Naive thymus-derived CD8-positive, alpha-beta T cell (primary cell): ENCODE measurements around the gene HYAL1. TPM values are rescaled to one million over a fixed set of nuclear protein-coding genes. Genes with fewer than 3 reads are reported as not detected.

Source experiments
- ATAC-seq, 2 donors: fragments of 150-1000 bp; cut with Tn5 transposase in 1 of 2; sonication (Bioruptor Pico), chemical (Tn5 transposase) in 1 of 2; 1 replicate in 1 of 2; 2 replicates in 1 of 2; pipeline ENCODE4 v1.10.0; 2021; ENCODE audit warnings: mild to moderate bottlenecking in 2 of 2, moderate library complexity in 2 of 2
- POLR2A ChIA-PET: fragments of 350-600 bp; sonication (Branson Sonifier 250); formaldehyde crosslinking; loops from one replicate; lab custom pipeline; 2021; ENCODE audit warnings: antibody characterized with exemption; lab: Charles Lee
- DNase-seq, 10 donors: peaks; one replicate each; pipeline versions ENCODE4 v3.0.0 to v3.0.0-alpha.2; 2020 to 2022
- H3K27ac Mint-ChIP-seq, 10 donors: one replicate each; pipeline ENCODE4 v1.8.0; 2020 to 2022; ENCODE audit warnings: mild to moderate bottlenecking in 10 of 10, mixed read lengths in 10 of 10, moderate library complexity in 4 of 10, inconsistent platforms in 1 of 10
- H3K27me3 Mint-ChIP-seq, 5 donors: one replicate each; pipeline ENCODE4 v1.8.0; 2021 to 2022; ENCODE audit warnings: mixed read lengths in 5 of 5
- H3K36me3 Mint-ChIP-seq, 3 donors: one replicate each; pipeline ENCODE4 v1.8.0; 2020 to 2022; ENCODE audit warnings: mixed read lengths in 3 of 3, mild to moderate bottlenecking in 2 of 3, inconsistent platforms in 1 of 3
- H3K4me1 Mint-ChIP-seq, 4 donors: one replicate each; pipeline ENCODE4 v1.8.0; 2021 to 2022; ENCODE audit warnings: mixed read lengths in 4 of 4
- H3K4me3 Mint-ChIP-seq, 10 donors: one replicate each; pipeline ENCODE4 v1.8.0; 2020 to 2022; ENCODE audit warnings: mild to moderate bottlenecking in 10 of 10, mixed read lengths in 10 of 10, moderate library complexity in 6 of 10, inconsistent platforms in 1 of 10
- H3K9me3 Mint-ChIP-seq, 9 donors: one replicate each; pipeline ENCODE4 v1.8.0; 2020 to 2022; ENCODE audit warnings: mixed read lengths in 9 of 9, mild to moderate bottlenecking in 3 of 9, inconsistent platforms in 1 of 9, moderate library complexity in 1 of 9
- polyA plus RNA-seq, 3 donors: library from polyadenylated mRNA; unstranded; fragments of 300-500 nt; fragmentation: Illumina TruSeq; gene quantifications; one replicate each; pipeline ENCODE4 v1.2.3, GENCODE V29; 2021
- total RNA-seq, 8 experiments: library from RNA in 2 of 8; stranded (reverse) in 2 of 8; gene quantifications; one replicate each; pipeline ENCODE4 v1.2.3 and lab custom pipeline; 2021 to 2026

Gene HYAL1
- total and polyA plus RNA-seq, 5 experiments from 2014 or later, result 0.16 to 0.75 (median 0.47) TPM; not detected in 1

GRCh38 chr3:50260942-50261441, 42.4 kb downstream of the HYAL1 start:
- Mint-ChIP-seq H3K4me1 (peaks cover 2 to 14% (median 10%) of the 10 kb centered on the region in 4 donors), H3K27ac (peak overlapping the region in 7 of 10 donors; percentile 3 to 83 (median 53))

GRCh38 chr3:50260027-50260941, 43.1 kb downstream of the HYAL1 start:
- Mint-ChIP-seq H3K27ac (peak overlapping the region in 8 of 10 donors; percentile 39 to 93 (median 87)), H3K4me3 (peak overlapping the region; percentile 61 to 85 (median 75)), H3K4me1 (peaks cover 2 to 14% (median 10%) of the 10 kb centered on the region in 4 donors), H3K27me3 (no peaks in the 10 kb centered on the region), H3K9me3 (no peaks in the 10 kb centered on the region), H3K36me3 (peaks cover 0 to 27% (median 3%) of the 10 kb centered on the region in 3 donors)
- peak; percentile 65 to 87 (median 81) for DNase-seq
- peak; percentile 94 to 95 for ATAC-seq
- POLR2A ChIA-PET, result interaction anchor here (0.7 to 2.9 kb wide), 9 partner anchors 10 to 77 kb away, joined by 3 to 23 read pairs (median 5); no protein-coding TSS in a partner anchor

More at GRCh38 chr3:50260942-50261441, 42.4 kb downstream of the HYAL1 start:
- DNase-seq, result no peak
- Mint-ChIP-seq H3K9me3 (no peaks in the 10 kb centered on the region), H3K27me3 (peaks cover 0 to 4% (median 0%) of the 10 kb centered on the region in 5 donors), H3K36me3 (peaks cover 0 to 27% (median 3%) of the 10 kb centered on the region in 3 donors), H3K4me3 (peak overlapping the region in 6 of 10 donors; percentile 47 to 79 (median 68))
- ATAC-seq, result no peak
- POLR2A ChIA-PET, result interaction anchor here (0.6 to 2.9 kb wide), 6 partner anchors 11 to 25 kb away, joined by 3 to 23 read pairs (median 4); no protein-coding TSS in a partner anchor

GRCh38 chr3:50259432-50260026, 43.8 kb downstream of the HYAL1 start:
- peak; percentile 15 to 23 for ATAC-seq
- no peaks in the 10 kb centered on the region for H3K9me3 Mint-ChIP-seq
- H3K4me3 Mint-ChIP-seq, result peak overlapping the region; percentile 64 to 85 (median 75)
- POLR2A ChIA-PET, result interaction anchor here (0.7 to 2.9 kb wide), 11 partner anchors 9 to 91 kb away, joined by 3 to 23 read pairs (median 5); partner anchors contain the start of genes CYB561D2 and NPRL2
- no peaks in the 10 kb centered on the region for H3K27me3 Mint-ChIP-seq
- peaks cover 0 to 29% (median 3%) of the 10 kb centered on the region in 3 donors for H3K36me3 Mint-ChIP-seq
- H3K4me1 Mint-ChIP-seq, result peaks cover 2 to 16% (median 11%) of the 10 kb centered on the region in 4 donors
- no peak for DNase-seq
- peak overlapping the region in 8 of 10 donors; percentile 60 to 93 (median 87) for H3K27ac Mint-ChIP-seq

GRCh38 chr3:50258979-50259378, 44.4 kb downstream of the HYAL1 start:
- DNase-seq, result no peak
- Mint-ChIP-seq H3K27me3 (no peaks in the 10 kb centered on the region), H3K4me1 (peaks cover 2 to 17% (median 11%) of the 10 kb centered on the region in 4 donors), H3K36me3 (peaks cover 0 to 32% (median 3%) of the 10 kb centered on the region in 3 donors), H3K27ac (peak overlapping the region in 1 of 10 donors; percentile 88), H3K9me3 (no peaks in the 10 kb centered on the region), H3K4me3 (peak overlapping the region in 1 of 10 donors; percentile 69)
- POLR2A ChIA-PET, result interaction anchor here (0.7 to 2.9 kb wide), 8 partner anchors 10 to 91 kb away, joined by 3 to 23 read pairs (median 4); partner anchors contain the start of genes CYB561D2 and NPRL2
- ATAC-seq, result no peak

GRCh38 chr3:50258029-50258680, 45.2 kb downstream of the HYAL1 start:
- H3K9me3 Mint-ChIP-seq, result no peaks in the 10 kb centered on the region
- H3K4me3 Mint-ChIP-seq, result no peak overlapping the region
- H3K27ac Mint-ChIP-seq, result peak overlapping the region in 1 of 10 donors; percentile 88
- peaks cover 2 to 23% (median 17%) of the 10 kb centered on the region in 4 donors for H3K4me1 Mint-ChIP-seq
- ATAC-seq (no peak), DNase-seq (no peak)
- no peaks in the 10 kb centered on the region for H3K27me3 Mint-ChIP-seq
- POLR2A ChIA-PET, result interaction anchor here (0.7 to 1.3 kb wide), 4 partner anchors 9 to 22 kb away, joined by 3 to 4 read pairs (median 4); no protein-coding TSS in a partner anchor
- H3K36me3 Mint-ChIP-seq, result peaks cover 0 to 40% (median 3%) of the 10 kb centered on the region in 3 donors

GRCh38 chr3:50256978-50257890, 46.1 kb downstream of the HYAL1 start:
- Mint-ChIP-seq H3K36me3 (peaks cover 0 to 45% (median 3%) of the 10 kb centered on the region in 3 donors), H3K4me1 (peaks cover 2 to 27% (median 19%) of the 10 kb centered on the region in 4 donors), H3K9me3 (no peaks in the 10 kb centered on the region), H3K27ac (peak overlapping the region in 5 of 10 donors; percentile 21 to 68 (median 56)), H3K4me3 (peak overlapping the region in 1 of 10 donors; percentile 5), H3K27me3 (no peaks in the 10 kb centered on the region)
- POLR2A ChIA-PET, result interaction anchor here (3.0 kb wide), 1 partner anchor 14 kb away, joined by 8 read pairs; no protein-coding TSS in a partner anchor
- no peak for DNase-seq
- no peak for ATAC-seq

- H3K4me3 Mint-ChIP-seq, result no peak overlapping the region
- no peak for ATAC-seq
- no peak for DNase-seq
- no peaks in the 10 kb centered on the region for H3K9me3 Mint-ChIP-seq
- H3K4me1 Mint-ChIP-seq, result peaks cover 8 to 41% (median 31%) of the 10 kb centered on the region in 4 donors
- H3K36me3 Mint-ChIP-seq, result peaks cover 0 to 55% (median 3%) of the 10 kb centered on the region in 3 donors
- H3K27ac Mint-ChIP-seq, result peak overlapping the region in 1 of 10 donors; percentile 21
- POLR2A ChIA-PET, result interaction anchor here (1.0 to 3.0 kb wide), 5 partner anchors 8 to 61 kb away, joined by 4 to 8 read pairs (median 4); partner anchors contain the start of gene GNAI2
- H3K27me3 Mint-ChIP-seq, result no peaks in the 10 kb centered on the region
These were observed 48.1 kb downstream of the HYAL1 start for GRCh38 chr3:50255251-50255615.

GRCh38 chr3:50254577-50255250, 48.7 kb downstream of the HYAL1 start:
- H3K4me3 Mint-ChIP-seq, result no peak overlapping the region
- ATAC-seq (no peak), DNase-seq (no peak)
- no peaks in the 10 kb centered on the region for H3K9me3 Mint-ChIP-seq
- peaks cover 0 to 57% (median 3%) of the 10 kb centered on the region in 3 donors for H3K36me3 Mint-ChIP-seq
- H3K27ac Mint-ChIP-seq, result peak overlapping the region in 3 of 10 donors; percentile 21 to 40 (median 22)
- no peaks in the 10 kb centered on the region for H3K27me3 Mint-ChIP-seq
- POLR2A ChIA-PET, result interaction anchor here (0.6 to 3.0 kb wide), 6 partner anchors 8 to 268 kb away, joined by 4 to 8 read pairs (median 4); partner anchors contain the start of gene GNAI2
- peaks cover 9 to 44% (median 33%) of the 10 kb centered on the region in 4 donors for H3K4me1 Mint-ChIP-seq

GRCh38 chr3:50251220-50251619, 52.2 kb downstream of the HYAL1 start:
- no peaks in the 10 kb centered on the region for H3K9me3 Mint-ChIP-seq
- peaks cover 0 to 40% (median 0%) of the 10 kb centered on the region in 3 donors for H3K36me3 Mint-ChIP-seq
- H3K27ac Mint-ChIP-seq, result peak overlapping the region; percentile 2 to 88 (median 76)
- peaks cover 17 to 57% (median 51%) of the 10 kb centered on the region in 4 donors for H3K4me1 Mint-ChIP-seq
- H3K27me3 Mint-ChIP-seq, result no peaks in the 10 kb centered on the region
- DNase-seq (no peak), ATAC-seq (no peak)
- H3K4me3 Mint-ChIP-seq, result peak overlapping the region in 2 of 10 donors; percentile 27 to 39
- POLR2A ChIA-PET, result interaction anchor here (1.1 kb wide), 1 partner anchor 21 kb away, joined by 3 read pairs; no protein-coding TSS in a partner anchor

GRCh38 chr3:50250514-50250913, 52.9 kb downstream of the HYAL1 start:
- H3K4me1 Mint-ChIP-seq, result peaks cover 21 to 64% (median 57%) of the 10 kb centered on the region in 4 donors
- peak overlapping the region in 8 of 10 donors; percentile 57 to 91 (median 80) for H3K27ac Mint-ChIP-seq
- ATAC-seq, result no peak
- peaks cover 0 to 39% (median 0%) of the 10 kb centered on the region in 3 donors for H3K36me3 Mint-ChIP-seq
- DNase-seq, result no peak
- POLR2A ChIA-PET, result interaction anchor here (0.5 to 1.3 kb wide), 4 partner anchors 10 to 48 kb away, joined by 3 to 5 read pairs (median 3); no protein-coding TSS in a partner anchor
- H3K27me3 Mint-ChIP-seq, result no peaks in the 10 kb centered on the region
- peak overlapping the region in 4 of 10 donors; percentile 14 to 49 (median 24) for H3K4me3 Mint-ChIP-seq
- H3K9me3 Mint-ChIP-seq, result no peaks in the 10 kb centered on the region
